Activated B cell treated with CpG ODN at 0.5 μM for 24 hours (primary cell): ENCODE data around the gene TMEM250. TPM values are rescaled to one million over a fixed set of nuclear protein-coding genes. Genes with fewer than 3 reads are reported as not detected.

Source experiments
- ATAC-seq: fragments of 200-7000 bp; cut with Tn5 transposase; one replicate; pipeline ENCODE4 v1.10.0; 2021; ENCODE audit warnings: low read depth, mild to moderate bottlenecking, moderate library complexity
- CTCF ChIA-PET: fragments of 350-600 bp; sonication (Branson Sonifier 250); formaldehyde crosslinking; loops from one replicate; lab custom pipeline; 2021; ENCODE audit warnings: antibody characterized with exemption; lab: Charles Lee
- POLR2A ChIA-PET: fragments of 350-600 bp; sonication (Branson Sonifier 250); formaldehyde crosslinking; loops from one replicate; lab custom pipeline; 2021; ENCODE audit warnings: antibody characterized with exemption; lab: Charles Lee
- DNase-seq: peaks from one replicate; pipeline ENCODE4 v3.0.0; 2022
- H3K27ac Mint-ChIP-seq: one replicate; pipeline ENCODE4 v1.8.0; 2020; ENCODE audit warnings: mixed read lengths
- H3K27me3 Mint-ChIP-seq: one replicate; pipeline ENCODE4 v1.8.0; 2021; ENCODE audit warnings: mixed read lengths
- H3K36me3 Mint-ChIP-seq: one replicate; pipeline ENCODE4 v1.8.0; 2021; ENCODE audit warnings: low read depth, mixed read lengths
- H3K4me1 Mint-ChIP-seq: one replicate; pipeline ENCODE4 v1.8.0; 2021; ENCODE audit warnings: mixed read lengths
- H3K4me3 Mint-ChIP-seq: one replicate; pipeline ENCODE4 v1.8.0; 2020; ENCODE audit warnings: mild to moderate bottlenecking, mixed read lengths
- H3K9me3 Mint-ChIP-seq: one replicate; pipeline ENCODE4 v1.8.0; 2020; ENCODE audit warnings: mixed read lengths
- CTCF ChIP-seq: fragments of 200-600 bp; IDR thresholded peaks from one replicate; pipeline ENCODE4 v1.8.0; 2022; ENCODE audit warnings: antibody characterized with exemption, mild to moderate bottlenecking
- intact Hi-C: fragments of 100-400 bp; cut with micrococcal nuclease; formaldehyde crosslinking; loops from one replicate; pipeline ENCODE4 v1.15.1; 2024
- total RNA-seq: library from RNA; stranded (reverse); gene quantifications from 2 replicates; pipeline ENCODE4 v1.2.3, GENCODE V29; 2022

Gene TMEM250
- total RNA-seq, 1 donor from 2014 or later = 23.4 TPM

GRCh38 chr9:136098210-136098609 is 20.5 kb downstream of the TMEM250 start:
- intact Hi-C loops = no loop called here
- Mint-ChIP-seq H3K9me3 (no peaks in the 10 kb centered on the region), H3K27me3 (peaks cover 21% of the 10 kb centered on the region), H3K4me3 (no peak overlapping the region), H3K4me1 (peaks cover 2% of the 10 kb centered on the region), H3K36me3 (no peaks in the 10 kb centered on the region), H3K27ac (no peak overlapping the region)
- DNase-seq (no peak), ATAC-seq (no peak)
- no peak for TF ChIP-seq CTCF
- POLR2A ChIA-PET = interaction anchor here (0.6 kb wide), 1 partner anchor 295 kb away, joined by 3 read pairs; no protein-coding TSS in a partner anchor
- CTCF ChIA-PET = no interaction called here

GRCh38 chr9:136096505-136097001 is 22.1 kb downstream of the TMEM250 start:
- POLR2A ChIA-PET = interaction anchor here (0.6 kb wide), 1 partner anchor 13 kb away, joined by 3 read pairs; no protein-coding TSS in a partner anchor
- CTCF ChIA-PET = no interaction called here
- Mint-ChIP-seq H3K36me3 (no peaks in the 10 kb centered on the region), H3K9me3 (no peaks in the 10 kb centered on the region), H3K27ac (no peak overlapping the region), H3K27me3 (peaks cover 26% of the 10 kb centered on the region), H3K4me3 (peak overlapping the region; percentile 52), H3K4me1 (peaks cover 2% of the 10 kb centered on the region)
- no peak for TF ChIP-seq CTCF
- DNase-seq (no peak), ATAC-seq (no peak)
- intact Hi-C loops = no loop called here

- H3K9me3 Mint-ChIP-seq = no peaks in the 10 kb centered on the region
- peaks cover 2% of the 10 kb centered on the region for H3K4me1 Mint-ChIP-seq
- no peak for TF ChIP-seq CTCF
- POLR2A ChIA-PET = interaction anchor here (0.9 kb wide), 1 partner anchor 188 kb away, joined by 3 read pairs; no protein-coding TSS in a partner anchor
- CTCF ChIA-PET = interaction anchor here (1.4 kb wide), 1 partner anchor 28 kb away, joined by 3 read pairs; no protein-coding TSS in a partner anchor
- intact Hi-C loops = loop anchor here (2.0 kb wide), 1 partner anchor 13 kb away; no protein-coding TSS in a partner anchor
- no peak within 1 kb of the TSS for H3K27ac Mint-ChIP-seq
- H3K4me3 Mint-ChIP-seq = peak within 1 kb of the TSS; percentile 71
- ATAC-seq (peak; percentile 23), DNase-seq (no peak)
- H3K27me3 Mint-ChIP-seq = peaks cover 28% of the 10 kb centered on the region
- H3K36me3 Mint-ChIP-seq = no peaks in the 10 kb centered on the region
Observed at GRCh38 chr9:136095070-136096058, 23.3 kb downstream of the TMEM250 start, which contains the start of gene NACC2. Gene NACC2, minus strand, starts transcription at chr9:136095289. Its CDS starts 44,768 bp downstream, at chr9:136050521.

GRCh38 chr9:136093995-136094881 is 24.4 kb downstream of the TMEM250 start:
- Mint-ChIP-seq H3K9me3 (no peaks in the 10 kb centered on the region), H3K4me3 (peak overlapping the region; percentile 71), H3K27ac (no peak overlapping the region), H3K27me3 (peaks cover 33% of the 10 kb centered on the region), H3K36me3 (no peaks in the 10 kb centered on the region), H3K4me1 (peaks cover 3% of the 10 kb centered on the region)
- DNase-seq (no peak), ATAC-seq (peak; percentile 65)
- intact Hi-C loops = loop anchor here (2.0 kb wide), 1 partner anchor 15 kb away; no protein-coding TSS in a partner anchor
- CTCF ChIA-PET = interaction anchor here (1.4 kb wide), 1 partner anchor 29 kb away, joined by 3 read pairs; no protein-coding TSS in a partner anchor
- TF ChIP-seq CTCF = no peak
- POLR2A ChIA-PET = no interaction called here
